Measurements from ENCODE around the gene FAM120B.

GRCh38 chr6:170444811-170445211, 138.3 kb downstream of the FAM120B start:
- TF ChIP-seq CTCF (IDR thresholded peaks at IDR 0.05) (no peak), POLR2AphosphoS5 (IDR thresholded peaks at IDR 0.05) (no peak), EP300 (IDR thresholded peaks at IDR 0.05) (no peak)

All from gastroesophageal sphincter (tissue), 3 donors.